NCI-H1694 (cell line): Measurements from ENCODE around the gene NEIL1.
"Not testable (repeated sequence)": the region's sequence is repeated elsewhere in the genome, so short reads cannot be mapped to it uniquely, and the experiment has no call there.

Experiments used
- DNase-seq: peaks from one replicate; lab custom pipeline; 2025; lab: John Stamatoyannopoulos, UW

NEIL1 gene, protein sequence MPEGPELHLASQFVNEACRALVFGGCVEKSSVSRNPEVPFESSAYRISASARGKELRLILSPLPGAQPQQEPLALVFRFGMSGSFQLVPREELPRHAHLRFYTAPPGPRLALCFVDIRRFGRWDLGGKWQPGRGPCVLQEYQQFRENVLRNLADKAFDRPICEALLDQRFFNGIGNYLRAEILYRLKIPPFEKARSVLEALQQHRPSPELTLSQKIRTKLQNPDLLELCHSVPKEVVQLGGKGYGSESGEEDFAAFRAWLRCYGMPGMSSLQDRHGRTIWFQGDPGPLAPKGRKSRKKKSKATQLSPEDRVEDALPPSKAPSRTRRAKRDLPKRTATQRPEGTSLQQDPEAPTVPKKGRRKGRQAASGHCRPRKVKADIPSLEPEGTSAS

DNA sequence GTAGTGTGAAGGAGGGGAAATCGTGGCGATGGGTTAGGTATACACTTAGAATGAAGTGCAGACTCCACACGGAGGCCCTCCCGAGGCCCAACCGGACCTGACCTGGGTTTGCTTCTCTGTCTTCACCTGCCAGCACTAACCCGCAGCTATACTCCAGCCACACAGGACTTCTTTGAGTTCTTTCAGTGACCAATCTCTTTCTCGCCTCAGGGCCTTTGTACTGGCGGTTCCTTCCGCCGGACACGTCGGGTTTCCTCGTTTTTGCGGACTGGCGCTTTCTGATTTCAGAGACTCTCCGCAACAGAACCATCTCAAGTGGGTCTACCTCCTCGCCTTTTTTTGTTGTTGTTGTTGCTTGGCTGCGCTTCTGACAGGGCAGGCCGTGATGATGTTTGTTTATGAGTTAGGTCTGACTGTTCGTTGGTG lies at the start of gene NEIL1:
Gene NEIL1 (plus strand): TSS at position 244 of the 426 bp plus-strand sequence. CDS start 1,867 bp downstream, outside the sequence.
- DNase-seq = no peak

DNA sequence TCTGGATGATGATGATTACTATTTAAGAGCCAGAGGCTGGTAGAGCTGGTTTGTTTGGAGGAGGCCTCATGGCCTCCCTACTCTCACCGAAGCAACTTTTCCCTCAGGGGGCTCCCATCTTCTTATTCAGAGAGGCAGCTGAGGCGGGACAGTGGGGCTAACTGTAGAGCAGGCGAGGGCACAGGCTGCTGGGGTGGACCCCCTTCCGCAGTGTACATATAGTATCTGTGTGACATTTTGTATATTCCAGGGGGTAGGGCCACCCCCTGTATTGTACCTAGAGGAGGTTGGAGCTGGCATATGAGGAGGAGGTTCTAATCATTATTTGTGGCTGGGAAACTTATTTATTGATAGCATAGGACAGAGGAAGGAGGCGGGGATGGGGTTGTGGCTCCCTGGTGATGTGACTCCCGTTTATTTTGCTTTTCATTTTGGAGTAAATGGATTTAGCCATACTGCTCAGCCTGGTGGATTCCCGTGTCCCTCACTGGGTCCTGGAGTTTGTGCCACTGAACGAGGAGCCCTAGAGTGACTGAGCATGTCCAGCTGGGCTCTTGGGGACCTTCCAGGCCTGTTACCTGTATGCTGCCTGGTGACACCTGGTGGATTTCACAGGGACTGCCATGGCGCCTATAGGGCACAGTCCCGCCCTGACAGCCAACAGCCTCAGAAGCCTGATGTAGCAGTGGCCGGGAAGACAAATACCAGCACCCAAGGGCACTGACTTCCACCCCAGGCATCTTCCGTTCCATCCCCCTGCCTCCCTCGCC lies 48.1 kb upstream of the NEIL1 start:
- not testable (repeated sequence) for DNase-seq

DNA sequence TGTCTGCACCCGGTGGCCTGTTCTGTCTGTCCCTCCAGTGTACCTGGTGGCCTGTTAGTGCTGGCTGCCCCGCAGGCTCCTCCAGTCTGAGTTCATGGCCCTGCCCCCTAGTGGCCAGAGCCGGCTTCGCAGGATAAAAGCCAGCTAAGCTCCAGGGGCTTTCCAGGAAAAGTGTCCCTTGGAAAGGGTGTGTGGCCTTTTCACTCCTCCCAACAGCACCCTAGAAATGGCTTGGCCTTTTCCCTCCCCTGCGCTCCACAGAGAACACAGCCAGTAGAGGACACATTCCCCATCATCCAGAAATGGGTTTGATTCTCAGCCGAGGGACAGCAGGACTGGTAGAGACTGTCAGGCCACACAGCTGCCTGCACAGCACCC lies 47.5 kb upstream of the NEIL1 start:
- DNase-seq = not testable (repeated sequence)

DNA sequence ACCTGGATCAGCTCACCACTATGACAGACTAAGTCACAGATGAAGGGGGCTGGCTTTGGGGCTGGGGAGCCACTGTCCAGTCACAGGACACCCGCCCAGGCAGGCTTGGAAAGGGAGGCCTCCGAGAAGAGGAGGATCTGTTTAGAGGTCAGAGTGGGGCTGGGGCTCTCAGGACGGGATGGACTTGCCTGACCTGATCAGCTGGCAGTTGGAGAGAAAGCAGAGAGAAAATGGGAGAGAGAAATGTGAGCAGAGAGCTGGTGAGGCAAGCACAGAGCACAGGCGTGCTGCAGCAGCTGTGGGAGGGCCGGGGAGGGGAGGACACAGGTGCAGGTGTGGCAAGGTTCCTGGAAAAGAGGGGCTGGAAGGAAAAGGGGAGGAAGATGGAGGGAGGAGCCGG lies 46.8 kb upstream of the NEIL1 start:
- not testable (repeated sequence) for DNase-seq

DNA sequence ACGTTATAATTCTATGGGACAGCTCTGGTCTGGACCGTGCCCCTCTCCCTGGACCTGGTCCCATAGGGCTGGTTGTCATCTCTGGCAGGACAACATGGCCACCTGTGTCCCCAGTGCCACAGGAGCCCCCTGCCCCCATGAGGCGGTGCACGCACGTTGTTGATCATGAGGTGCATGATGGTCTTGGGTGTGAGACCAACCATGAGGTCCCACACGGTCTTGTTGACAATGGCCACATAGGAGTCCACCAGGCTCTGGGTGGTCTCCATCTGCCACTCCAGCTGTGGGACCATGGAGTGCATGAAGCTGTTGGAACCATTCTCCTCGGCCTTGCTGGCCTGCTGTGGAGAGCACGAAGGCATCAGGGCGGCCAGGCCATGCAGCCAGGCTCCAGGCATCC lies 44.5 kb upstream of the NEIL1 start:
- DNase-seq = no peak

DNA sequence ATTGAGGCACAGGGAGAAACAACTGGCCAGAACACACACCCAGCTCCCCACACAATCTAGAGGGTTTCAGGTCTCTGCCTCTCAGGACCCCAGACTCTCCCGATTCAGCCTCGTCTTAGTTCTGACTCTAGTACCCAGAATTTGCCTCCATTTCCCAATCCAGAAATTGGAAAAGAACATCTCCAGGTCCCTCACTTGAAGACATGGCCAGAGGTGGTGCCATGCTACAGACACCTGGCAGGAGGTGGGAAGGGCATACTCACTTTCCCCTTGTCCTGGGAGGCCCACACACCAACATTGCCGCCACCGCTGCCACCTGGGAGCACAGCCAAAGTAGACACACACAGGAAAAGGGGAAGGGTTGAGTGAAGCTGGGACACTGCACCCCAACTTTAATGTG lies 44.1 kb upstream of the NEIL1 start:
- not testable (repeated sequence) for DNase-seq

DNA sequence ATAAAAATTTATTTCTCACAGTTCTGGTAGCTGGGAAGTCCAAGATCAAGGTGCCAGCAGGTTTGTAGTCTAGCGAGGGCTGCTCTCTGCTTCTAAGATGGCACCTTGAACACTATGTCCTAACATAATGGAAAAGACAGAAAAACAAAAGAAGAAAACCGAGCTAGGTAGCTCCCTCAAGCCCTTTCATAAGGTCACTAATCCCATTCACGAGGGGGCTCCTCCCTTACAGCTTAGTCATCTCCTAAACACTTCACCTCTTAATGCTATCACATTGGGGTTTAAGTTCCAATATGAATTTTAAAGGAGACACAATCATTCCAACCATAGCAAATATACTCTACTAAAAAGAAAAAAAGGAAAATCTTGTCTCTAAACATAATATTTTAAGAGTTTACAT lies 40.7 kb upstream of the NEIL1 start:
- no peak for DNase-seq

DNA sequence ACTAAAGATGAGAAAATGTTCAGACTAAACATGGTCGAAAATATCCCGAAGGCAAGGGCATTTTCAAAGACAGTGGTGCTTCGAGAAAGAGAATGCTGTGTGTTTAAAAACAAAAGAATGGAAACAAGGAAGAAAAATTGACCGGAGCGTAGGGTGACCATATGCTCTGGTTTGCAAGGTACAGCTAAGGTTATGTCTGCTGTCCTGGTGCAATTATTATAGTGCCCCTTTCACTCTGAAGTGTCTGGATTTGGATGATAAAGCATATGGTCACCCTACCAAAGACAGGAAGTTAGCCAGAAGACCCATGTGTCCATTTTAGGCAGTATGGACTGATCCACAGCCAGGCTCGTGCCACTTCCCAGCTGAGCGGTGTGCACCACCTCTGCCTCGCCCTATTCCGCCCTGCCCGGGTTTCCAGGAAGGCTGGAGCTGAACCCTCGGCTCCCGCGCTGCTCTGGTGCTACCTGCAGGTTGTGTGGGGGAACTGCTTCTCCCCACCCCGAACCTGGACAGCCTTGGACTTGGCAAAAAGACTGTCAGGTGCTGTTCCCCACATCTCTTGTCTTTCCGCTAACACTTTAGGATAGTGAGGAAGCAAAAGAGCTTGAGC lies 39.0 kb upstream of the NEIL1 start:
- DNase-seq = peak; percentile 51

DNA sequence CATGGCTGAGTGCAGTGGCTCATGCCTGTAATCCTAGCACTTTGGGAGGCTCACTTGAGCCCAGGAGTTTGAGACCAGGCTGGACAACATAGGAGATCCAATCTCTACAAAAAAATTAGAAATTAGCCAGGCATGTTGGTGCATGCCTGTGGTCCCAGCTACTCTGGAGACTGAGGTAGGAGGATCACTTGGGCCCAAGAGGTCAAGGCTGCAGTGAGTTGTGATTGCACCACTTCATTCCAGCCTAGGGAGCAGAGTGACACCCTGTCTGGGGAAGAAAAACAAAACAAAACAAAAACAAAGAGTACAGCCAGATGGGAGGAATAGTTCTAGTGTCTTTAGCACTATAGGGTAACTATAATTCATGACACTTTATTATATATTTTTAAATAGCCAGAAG lies 37.1 kb upstream of the NEIL1 start:
- DNase-seq = no peak

DNA sequence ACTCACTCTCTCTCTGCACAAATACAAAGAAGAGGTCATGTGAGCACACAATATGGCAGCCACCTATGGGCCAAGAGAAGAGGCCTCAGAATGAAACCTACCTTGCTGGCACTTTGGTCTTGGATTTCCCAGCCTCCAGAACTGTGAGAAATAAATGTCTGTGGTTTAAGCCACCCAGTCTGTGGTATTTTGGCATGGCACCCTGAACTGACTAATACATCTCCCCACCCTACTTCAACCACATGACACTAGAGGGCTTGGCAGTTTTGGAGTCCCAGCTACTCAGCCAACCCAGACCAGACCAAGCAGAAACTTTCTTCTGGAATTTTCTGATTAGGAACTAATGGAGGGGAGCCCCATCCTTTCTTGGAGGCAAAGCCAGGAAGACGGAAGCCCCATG lies 34.3 kb upstream of the NEIL1 start:
- DNase-seq = not testable (repeated sequence)

DNA sequence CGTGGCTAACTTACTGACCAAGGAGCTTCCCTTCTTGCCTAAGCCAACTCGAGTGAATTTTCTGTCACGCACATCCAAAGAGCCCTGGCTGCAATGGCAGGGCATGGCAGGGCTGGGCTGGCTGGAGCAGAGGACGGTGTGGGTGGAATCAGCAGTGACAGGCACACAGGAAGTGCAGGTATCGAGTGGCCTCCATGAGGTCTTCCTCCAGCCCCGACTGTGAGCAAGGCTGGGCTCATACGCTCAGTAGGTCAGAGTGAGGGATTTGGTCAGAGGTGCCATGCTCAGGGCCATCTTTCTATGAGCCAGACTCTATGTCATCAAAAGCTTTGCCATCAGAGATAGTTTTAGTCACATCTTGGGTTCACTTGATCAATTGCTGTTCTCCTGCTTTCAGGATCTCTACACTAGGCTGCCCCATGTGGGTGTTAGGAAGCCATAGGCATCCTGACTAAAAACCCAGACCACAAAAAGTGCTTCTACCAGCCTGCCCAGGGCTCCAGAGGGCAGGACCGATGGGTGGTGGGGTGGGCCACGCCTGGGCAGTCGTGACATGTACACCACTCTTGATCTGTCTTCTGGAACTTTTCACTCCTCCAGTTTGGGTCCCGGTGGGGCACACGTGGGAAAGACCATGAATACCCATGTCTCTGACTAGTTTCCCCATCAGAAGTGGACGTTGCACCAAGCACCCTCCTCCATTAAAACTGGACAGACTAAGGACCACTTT lies 33.6 kb upstream of the NEIL1 start:
- DNase-seq = no peak

DNA sequence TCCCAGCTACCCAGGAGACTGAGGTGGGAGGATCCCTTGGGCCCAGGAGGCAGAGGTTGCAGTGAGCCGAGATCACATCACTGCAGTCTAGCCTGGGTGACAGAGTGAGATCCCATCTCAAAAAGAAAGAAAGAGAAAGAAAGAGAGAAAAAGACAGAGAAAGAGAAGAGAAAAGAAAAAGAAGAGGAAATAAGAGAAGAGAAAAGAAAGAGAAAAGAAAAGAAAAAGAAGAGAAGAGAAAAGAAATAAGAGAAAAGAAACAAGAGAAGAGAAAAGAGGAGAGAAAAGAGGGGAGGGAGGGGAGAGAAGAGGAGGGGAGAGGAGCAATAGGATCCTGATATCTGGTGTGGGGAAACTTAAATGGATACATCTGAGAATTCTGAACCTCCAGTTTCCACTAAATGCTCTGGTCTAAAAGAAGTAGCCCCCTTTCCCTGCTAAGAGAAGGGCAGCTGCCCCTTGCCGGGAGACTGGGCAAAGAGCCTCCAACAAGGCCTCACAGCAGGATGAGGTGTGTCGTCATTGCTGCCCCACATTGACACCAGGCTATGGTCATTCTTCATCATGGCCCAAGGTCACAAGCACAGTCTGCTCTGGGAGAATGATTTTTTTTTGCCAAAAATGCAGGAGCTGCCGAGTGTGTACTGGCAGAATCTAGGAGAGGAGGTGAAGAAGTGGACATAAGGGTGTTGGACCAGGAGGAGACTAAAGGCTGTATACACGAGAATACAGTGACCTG lies 32.1 kb upstream of the NEIL1 start:
- no peak for DNase-seq

DNA sequence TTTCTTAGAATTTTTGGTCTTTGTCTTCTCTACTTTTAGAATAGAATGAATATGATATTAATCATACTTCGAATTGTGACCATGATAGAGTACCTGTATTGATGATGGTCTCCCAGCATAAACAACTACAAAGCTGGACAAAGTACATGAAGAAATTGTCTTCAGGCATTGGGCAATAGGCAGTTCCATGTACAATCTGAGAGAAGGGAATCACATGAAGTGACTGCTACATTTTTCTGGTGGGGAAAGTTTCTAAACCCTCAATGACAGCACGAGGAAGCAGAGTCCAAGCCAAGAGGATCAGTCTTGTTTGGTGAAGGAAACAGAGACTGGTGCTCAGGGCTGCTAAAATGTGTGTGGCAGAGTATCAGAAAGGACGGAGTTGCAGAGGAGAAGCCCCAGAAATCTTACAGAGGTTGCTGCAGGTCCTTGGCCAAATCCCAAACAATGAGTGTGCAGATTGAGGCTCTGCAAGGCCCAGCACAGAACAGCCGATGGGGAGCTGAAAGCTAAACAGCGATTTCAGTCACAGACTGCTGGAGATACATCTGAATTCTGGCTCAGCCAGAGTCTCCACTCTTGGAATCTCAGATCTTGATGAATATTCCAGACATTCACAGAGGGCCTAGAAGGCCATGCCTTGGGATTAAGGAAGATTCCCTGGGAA lies 27.5 kb upstream of the NEIL1 start:
- not testable (repeated sequence) for DNase-seq

DNA sequence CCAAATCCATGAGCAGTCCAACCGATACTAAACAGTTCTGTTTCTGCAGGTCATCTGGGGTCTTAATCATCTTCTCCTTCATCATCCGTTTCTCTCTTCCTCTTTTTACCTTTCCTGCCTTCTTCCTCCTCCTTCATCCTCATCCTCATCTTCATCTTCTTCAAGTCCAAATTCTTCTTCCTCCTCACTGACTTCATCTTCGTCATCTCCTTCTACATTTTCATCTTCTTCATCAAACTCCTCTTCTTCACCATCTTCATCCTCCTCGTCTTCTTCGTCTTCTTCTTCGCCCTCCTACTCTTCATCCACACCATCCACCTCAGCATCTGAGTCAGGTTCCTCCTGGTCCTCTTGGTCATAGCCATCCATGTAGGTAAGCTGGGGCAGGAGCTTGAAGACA lies 25.1 kb upstream of the NEIL1 start:
- DNase-seq = no peak

DNA sequence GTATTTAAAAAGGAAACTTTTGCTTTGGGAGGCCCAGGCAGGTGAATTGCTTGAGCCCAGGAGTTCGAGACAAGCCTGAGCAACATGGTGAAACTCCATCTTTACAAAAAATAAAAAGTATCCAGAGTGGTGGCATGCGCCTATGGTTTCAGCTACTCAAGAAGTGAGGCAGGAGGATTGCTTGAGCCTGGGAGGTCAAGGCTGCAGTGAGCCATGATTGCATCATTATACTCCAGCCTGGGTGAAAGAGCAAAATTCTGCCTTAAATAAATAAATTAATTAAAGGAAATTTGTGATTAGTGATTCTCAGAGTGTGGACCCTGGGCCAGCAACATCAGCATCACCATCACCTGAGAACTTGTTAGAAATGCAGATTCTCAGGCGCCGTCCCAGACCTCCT lies 20.9 kb upstream of the NEIL1 start:
- no peak for DNase-seq

DNA sequence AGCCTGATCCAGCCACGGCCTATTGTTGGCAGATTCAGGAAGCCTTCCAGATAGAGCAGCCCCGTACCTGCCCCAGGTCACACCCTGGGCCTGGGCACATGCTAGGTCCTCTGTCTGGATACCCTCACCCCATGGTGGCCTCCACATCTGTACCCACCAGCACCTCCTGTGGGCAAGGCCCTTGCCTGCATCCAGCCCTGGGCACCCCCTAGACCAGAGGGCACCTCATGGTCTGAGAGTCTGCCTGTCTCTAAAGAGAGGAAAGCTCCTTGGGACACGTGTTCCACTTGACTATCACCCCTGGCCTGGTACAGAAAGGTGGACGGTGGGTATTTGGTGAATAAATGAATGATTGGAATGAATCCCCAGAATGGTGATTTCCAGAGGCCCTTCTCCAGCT lies 19.8 kb upstream of the NEIL1 start:
- DNase-seq = no peak

DNA sequence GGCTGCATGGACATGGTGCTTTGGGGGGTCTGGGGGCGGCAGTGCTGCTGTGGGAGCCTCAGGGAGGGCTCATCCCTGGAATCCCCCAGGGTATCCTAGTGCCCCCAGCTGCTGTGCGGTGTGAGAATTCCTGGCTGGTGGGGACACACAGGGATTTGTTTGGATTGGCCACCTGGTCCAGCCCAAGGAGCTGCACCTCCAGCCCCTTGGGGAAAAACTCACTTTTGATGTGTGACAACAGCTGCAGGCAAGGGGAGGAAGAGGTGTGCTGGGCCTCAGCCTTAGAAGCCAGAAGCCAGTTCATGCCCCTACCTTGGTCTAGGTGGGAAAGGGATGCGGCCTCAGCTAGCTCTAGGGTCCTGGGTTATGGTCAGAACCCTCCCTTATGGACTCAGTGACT lies 19.3 kb upstream of the NEIL1 start:
- no peak for DNase-seq

DNA sequence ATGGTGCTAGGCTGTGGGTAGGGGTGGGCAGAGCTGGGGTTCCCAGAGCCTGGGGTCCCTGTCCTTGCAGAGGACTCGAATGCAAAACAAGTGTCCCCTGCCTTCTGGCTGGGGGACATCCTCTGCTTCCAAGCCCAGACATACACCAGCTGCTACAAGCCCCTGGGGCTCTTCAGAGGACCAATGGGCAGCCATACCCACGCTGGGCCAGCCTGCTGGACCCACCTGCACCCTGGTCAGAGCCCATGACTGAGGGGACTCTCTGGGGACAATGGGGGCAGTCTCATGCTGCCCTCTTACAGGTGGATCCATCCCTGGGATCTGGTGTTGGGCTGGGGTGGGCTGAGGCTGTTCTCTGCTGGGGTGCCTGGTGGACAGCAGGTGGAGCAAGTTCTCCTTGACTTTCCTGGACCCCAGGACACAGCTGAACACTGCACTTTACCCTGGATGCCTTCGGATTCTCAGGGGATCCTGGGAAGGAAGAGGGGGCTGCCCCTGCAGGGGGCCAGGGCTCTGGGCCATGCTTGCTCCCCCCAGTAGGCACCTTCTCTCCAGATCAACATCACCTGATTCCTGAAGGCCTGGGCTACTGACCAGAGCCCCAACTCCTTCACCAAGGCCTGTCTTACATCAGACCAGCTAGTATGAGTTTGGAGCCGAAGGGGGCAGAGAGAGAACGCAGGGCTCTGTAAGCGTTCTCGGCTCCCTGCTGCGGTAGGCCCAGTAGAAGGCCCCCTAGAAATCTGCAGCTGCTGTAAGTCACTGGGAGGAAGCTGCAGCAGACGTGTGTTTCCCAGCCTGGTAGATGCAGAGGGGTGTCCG lies 18.1 kb upstream of the NEIL1 start:
- DNase-seq = no peak

DNA sequence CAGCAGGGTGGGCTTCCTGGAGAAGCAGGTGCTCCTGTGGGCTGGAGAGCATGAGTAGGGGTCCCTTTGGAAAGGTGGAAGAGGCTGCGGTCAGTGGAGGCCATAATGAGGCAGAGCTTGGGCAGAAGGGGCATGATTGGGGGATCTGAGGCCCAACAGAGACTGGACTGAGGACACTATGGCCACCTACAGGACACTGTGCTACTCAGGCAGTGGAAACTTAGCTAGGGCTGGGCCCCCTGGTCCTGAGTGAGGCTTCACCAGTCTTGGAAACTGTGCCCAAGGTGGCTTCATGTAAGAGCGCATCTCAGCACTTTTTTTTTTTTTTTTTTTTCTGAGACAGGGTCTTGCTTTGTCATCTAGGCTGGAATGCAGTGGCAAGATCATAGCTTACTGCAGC lies 17.3 kb upstream of the NEIL1 start:
- DNase-seq = no peak

DNA sequence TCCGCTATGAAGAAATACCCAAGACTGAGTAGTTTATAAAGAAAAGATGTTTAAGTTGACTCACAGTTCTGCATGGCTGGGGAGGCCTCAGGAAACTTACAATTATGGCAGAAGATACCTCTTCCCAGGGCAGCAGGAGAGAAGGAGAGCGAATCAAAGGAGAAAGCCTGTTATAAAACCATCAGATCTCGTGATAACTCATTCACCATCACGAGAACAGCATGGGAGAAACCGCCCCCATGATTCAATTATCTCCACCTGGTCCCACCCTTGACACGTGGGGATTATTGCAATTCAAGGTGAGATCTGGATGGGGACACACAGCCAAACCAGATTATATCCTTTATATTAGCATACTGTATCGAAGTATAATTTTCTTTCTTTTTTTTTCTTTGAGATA lies 14.7 kb upstream of the NEIL1 start:
- DNase-seq = not testable (repeated sequence)
